ENCODE measurements around the gene TBCK.
"Not testable (repeated sequence)": the region's sequence is repeated elsewhere in the genome, so short reads cannot be mapped to it uniquely, and the experiment has no call there.

Gene TBCK

DNA sequence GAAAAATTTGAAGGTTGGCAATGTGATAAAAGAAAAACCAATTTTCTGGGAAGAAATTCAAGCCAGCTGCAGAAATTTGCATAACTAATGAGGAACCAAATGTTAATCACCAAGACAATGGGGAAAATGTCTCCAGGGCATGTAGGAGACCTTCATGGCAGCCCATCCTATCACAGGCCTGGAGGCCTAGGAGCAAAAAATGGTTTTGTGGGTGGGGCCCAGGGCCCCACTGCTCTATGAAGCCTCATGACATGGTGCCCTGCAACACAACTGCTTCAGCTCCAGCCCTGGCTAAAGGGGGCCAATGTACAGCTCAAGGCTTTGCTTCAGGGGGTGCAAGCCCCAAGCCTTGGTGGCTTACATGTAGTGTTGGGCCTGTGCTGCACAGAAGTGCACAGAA lies 184.0 kb downstream of the TBCK start:
- FAIRE-seq: no peak
- TF ChIP-seq, protein P1, sequence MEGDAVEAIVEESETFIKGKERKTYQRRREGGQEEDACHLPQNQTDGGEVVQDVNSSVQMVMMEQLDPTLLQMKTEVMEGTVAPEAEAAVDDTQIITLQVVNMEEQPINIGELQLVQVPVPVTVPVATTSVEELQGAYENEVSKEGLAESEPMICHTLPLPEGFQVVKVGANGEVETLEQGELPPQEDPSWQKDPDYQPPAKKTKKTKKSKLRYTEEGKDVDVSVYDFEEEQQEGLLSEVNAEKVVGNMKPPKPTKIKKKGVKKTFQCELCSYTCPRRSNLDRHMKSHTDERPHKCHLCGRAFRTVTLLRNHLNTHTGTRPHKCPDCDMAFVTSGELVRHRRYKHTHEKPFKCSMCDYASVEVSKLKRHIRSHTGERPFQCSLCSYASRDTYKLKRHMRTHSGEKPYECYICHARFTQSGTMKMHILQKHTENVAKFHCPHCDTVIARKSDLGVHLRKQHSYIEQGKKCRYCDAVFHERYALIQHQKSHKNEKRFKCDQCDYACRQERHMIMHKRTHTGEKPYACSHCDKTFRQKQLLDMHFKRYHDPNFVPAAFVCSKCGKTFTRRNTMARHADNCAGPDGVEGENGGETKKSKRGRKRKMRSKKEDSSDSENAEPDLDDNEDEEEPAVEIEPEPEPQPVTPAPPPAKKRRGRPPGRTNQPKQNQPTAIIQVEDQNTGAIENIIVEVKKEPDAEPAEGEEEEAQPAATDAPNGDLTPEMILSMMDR (IDR thresholded peaks at IDR 0.05; ENCODE audit: insufficient read depth, missing control alignments): no peak
- no peak for DNase-seq (ENCODE audit: insufficient read length, low spot score)

DNA sequence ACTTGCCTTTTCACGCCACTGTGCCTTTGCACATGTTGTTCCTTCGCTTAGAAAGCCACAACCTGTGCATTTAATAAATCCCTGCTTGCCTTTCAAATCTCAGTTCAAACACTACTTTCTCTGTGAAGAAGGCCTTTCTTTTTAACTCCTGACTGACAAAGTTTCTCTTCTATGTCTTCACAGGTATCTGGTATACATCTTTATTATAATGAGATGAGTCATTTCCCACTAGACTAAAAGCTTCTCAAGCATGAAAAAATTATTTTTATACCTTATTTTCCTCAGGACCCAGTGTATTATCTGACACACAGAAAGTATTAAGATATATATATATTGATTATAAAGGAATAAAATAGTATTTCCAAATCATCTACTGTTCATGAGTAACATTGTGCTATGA lies 189.9 kb downstream of the TBCK start:
- FAIRE-seq (no peak), DNase-seq (ENCODE audit: insufficient read length, low spot score) (no peak)
- TF ChIP-seq, protein P1 (IDR thresholded peaks at IDR 0.05; ENCODE audit: insufficient read depth, missing control alignments): no peak

DNA sequence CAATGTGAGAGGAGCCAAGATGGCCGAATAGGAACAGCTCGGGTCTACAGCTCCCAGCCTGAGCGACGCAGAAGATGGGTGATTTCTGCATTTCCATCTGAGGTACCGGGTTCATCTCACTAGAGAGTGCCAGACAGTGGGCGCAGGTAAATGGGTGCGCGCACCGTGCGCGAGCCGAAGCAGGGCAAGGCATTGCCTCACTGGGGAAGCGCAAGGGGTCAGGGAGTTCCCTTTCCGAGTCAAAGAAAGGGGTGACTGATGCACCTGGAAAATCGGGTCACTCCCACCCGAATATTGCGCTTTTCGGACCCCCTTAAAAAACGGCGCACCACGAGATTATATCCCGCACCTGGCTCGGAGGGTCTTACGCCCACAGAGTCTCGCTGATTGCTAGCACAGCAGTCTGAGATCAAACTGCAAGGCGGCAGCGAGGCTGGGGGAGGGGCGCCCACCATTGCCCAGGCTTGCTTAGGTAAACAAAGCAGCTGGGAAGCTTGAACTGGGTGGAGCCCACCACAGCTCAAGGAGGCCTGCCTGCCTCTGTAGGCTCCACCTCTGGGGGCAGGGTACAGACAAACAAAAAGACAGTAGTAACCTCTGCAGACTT lies 196.0 kb downstream of the TBCK start:
- DNase-seq (ENCODE audit: insufficient read length, low spot score); FAIRE-seq: not testable (repeated sequence)

DNA sequence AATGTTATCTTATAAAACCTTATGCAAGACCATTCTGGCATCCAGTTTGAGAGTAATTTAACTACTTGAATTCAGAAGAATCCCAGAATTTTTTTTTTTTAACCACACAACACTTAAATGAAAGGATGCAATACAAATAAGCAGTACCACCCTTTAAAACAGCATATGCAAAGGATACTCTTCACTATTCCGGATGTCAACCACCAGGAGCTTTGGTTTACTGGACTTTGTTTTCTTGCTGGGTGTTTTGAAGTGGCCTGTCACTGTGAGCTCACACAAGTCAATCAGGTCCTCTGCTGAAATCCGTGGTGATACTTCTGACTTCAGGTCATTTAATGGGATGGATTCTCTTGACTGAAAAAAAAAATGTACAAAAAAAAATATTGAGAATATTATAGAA lies 200.0 kb downstream of the TBCK start:
- DNase-seq (ENCODE audit: insufficient read length, low spot score): no peak
- FAIRE-seq: no peak
- TF ChIP-seq, protein P1 (IDR thresholded peaks at IDR 0.05; ENCODE audit: insufficient read depth, missing control alignments): no peak

DNA sequence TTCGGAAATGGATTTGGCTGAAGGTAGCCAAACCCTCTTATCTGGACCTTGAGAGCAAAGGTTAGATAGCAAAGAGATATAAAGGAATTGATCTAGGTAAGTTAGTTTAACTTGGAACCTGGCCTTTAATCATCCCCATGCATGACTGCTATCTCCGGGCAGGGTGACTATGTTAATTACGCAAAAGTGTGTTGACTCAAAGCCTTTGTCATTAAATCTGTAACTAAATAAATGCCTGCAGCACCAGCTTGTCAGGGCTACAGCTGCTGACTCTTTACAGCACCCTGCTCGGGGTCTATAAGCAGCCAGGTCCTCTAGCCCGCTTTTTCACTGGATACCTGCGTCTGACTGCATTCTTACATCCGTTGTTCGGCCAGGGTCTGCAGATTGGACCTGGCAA lies 201.7 kb downstream of the TBCK start:
- DNase-seq (ENCODE audit: insufficient read length, low spot score) (no peak), FAIRE-seq (no peak)
- TF ChIP-seq, protein P1 (IDR thresholded peaks at IDR 0.05; ENCODE audit: insufficient read depth, missing control alignments): no peak

DNA sequence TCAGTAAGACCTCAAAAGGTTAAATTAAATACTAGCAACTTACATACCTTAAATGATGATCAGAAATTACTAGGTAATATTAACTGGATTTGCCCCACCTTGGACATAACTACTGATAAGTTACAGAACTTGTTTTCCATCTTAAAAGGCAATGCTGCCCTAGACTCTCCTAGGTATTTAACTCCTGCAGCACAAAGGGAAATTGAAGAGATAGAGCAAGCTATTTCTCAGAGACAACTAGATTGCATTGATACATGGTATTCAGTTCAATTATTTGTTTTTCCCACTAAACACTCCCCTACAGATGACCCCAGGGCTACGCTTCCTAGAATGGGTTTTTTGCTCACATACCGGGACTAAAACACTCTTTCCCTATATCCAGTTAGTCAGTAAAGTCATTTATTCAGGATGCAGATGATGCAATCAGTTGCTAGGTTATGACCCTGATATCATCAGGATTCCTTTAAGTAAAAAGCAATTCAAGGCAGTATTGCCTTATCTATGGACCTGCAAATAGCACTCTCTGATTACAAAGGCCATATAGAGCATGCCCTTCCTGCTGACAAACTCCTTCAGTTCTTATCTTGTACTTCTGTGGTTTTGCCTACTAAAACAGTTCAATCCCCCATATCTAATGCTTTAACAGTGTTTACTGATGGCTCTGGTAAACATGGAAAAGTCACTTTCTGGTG lies 204.1 kb downstream of the TBCK start:
- DNase-seq (ENCODE audit: insufficient read length, low spot score); FAIRE-seq: not testable (repeated sequence)

DNA sequence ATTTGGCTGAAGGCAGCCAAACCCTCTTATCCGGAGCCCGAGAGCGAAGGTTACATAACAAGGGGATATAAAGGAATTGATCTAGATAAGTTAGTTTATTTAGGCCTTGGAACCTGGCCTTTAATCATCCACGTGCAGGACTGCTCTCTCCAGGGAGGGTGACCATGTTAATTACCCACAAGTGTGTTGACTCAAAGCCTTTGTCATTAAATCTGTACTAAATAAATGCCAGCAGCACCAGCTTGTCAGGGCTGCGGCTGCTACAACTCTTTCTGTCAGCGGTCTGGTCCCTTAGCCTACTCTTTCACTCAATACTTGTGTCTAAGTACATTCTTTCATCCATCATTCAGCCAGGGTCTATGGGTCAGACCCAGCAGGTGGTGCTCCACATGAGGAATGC lies 206.1 kb downstream of the TBCK start:
- FAIRE-seq: no peak
- TF ChIP-seq, protein P1 (IDR thresholded peaks at IDR 0.05; ENCODE audit: insufficient read depth, missing control alignments): no peak
- no peak for DNase-seq (ENCODE audit: insufficient read length, low spot score)

DNA sequence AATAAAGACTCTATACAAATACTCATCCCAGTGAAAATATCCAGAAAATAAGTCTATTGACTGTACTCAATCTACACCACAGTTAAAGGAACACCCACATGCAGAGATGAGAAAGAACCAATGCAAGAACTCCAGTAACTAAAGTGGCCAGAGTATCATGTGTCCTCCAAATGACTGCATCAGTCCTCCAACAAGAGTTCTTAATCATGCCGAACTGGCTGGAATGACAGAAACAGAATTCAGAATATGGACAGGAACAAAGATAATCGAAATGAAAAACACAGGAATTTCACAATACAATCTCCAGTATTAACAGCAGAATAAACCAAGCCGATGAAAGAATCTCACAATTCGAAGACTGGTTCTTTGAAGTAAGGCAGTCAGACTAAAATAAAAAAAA lies 210.3 kb downstream of the TBCK start:
- TF ChIP-seq, protein P1 (IDR thresholded peaks at IDR 0.05; ENCODE audit: insufficient read depth, missing control alignments): no peak
- FAIRE-seq (no peak), DNase-seq (ENCODE audit: insufficient read length, low spot score) (no peak)
